Hepatocyte (in vitro differentiated cells): Measurements from ENCODE around the gene BAZ2B.

Source experiments
- CTCF ChIP-seq: fragments of 200-600 bp; sonication (generic); IDR thresholded peaks from 2 replicates; pipeline ENCODE4 v1.5.1; 2016; ENCODE audit warnings: antibody characterized with exemption, mild to moderate bottlenecking; ENCODE audit not compliant: poor library complexity
- EZH2 ChIP-seq: fragments of 200-600 bp; sonication (generic); IDR thresholded peaks from 2 replicates; pipeline ENCODE4 v1.6.1; 2016; ENCODE audit warnings: antibody characterized with exemption, mild to moderate bottlenecking, borderline replicate concordance
- EZH2phosphoT487 ChIP-seq: fragments of 200-600 bp; sonication (generic); IDR thresholded peaks from one replicate; pipeline ENCODE4 v1.6.1; 2018; ENCODE audit warnings: antibody characterized with exemption, mild to moderate bottlenecking, low read depth, moderate library complexity; ENCODE audit not compliant: unreplicated experiment, severe bottlenecking

- no peak for TF ChIP-seq EZH2
- TF ChIP-seq CTCF, result no peak
- no peak for TF ChIP-seq EZH2phosphoT487
Observed at GRCh38 chr2:159531475-159531874, 84.9 kb downstream of the BAZ2B start.
